Karpas-422 (cell line): ENCODE measurements around the gene IRF8. TPM values are rescaled to one million over a fixed set of nuclear protein-coding genes. Genes with fewer than 3 reads are reported as not detected.

Experiments used
- DNase-seq: peaks from one replicate; pipeline ENCODE4 v3.0.0-alpha.2; 2015
- H2AFZ ChIP-seq: fragments of 200-600 bp; sonication (generic); 2 replicates; pipeline ENCODE4 v1.6.1; 2014; ENCODE audit warnings: antibody characterized with exemption, low read length, mixed read lengths
- H3K27ac ChIP-seq: fragments of 200-600 bp; sonication (generic); 2 replicates; pipeline ENCODE4 v1.5.1; 2014; ENCODE audit warnings: mild to moderate bottlenecking, low read length, moderate library complexity
- H3K27me3 ChIP-seq: fragments of 200-600 bp; sonication (generic); 2 replicates; pipeline ENCODE4 v1.6.1; 2014; ENCODE audit warnings: low read length, mixed read lengths
- H3K36me3 ChIP-seq: fragments of 200-600 bp; sonication (generic); 2 replicates; pipeline ENCODE4 v1.6.1; 2014; ENCODE audit warnings: low read length, mixed read lengths; ENCODE audit not compliant: insufficient read depth
- H3K4me1 ChIP-seq: fragments of 200-600 bp; sonication (generic); 2 replicates; pipeline ENCODE4 v1.6.1; 2014; ENCODE audit warnings: mild to moderate bottlenecking, low read length, mixed read lengths
- H3K4me2 ChIP-seq: fragments of 200-600 bp; sonication (generic); 2 replicates; pipeline ENCODE4 v1.6.1; 2014; ENCODE audit warnings: low read length, low read depth, mild to moderate bottlenecking; ENCODE audit not compliant: poor library complexity, severe bottlenecking
- H3K4me3 ChIP-seq: fragments of 200-600 bp; sonication (generic); 2 replicates; pipeline ENCODE4 v1.5.1; 2014; ENCODE audit warnings: mild to moderate bottlenecking, antibody characterized with exemption, low read length, mixed read lengths
- H3K79me2 ChIP-seq: fragments of 200-600 bp; sonication (generic); 2 replicates; pipeline ENCODE4 v1.6.1; 2014; ENCODE audit warnings: mild to moderate bottlenecking, low read length, mixed read lengths
- H3K9ac ChIP-seq: fragments of 200-600 bp; sonication (generic); 2 replicates; pipeline ENCODE4 v1.6.0; 2014; ENCODE audit warnings: low read length
- H3K9me2 ChIP-seq: fragments of 200-600 bp; sonication (generic), shearing (Covaris generic); replicated peaks from 2 replicates; pipeline ENCODE4 v1.6.0; 2014; ENCODE audit warnings: mild to moderate bottlenecking, low read length, moderate library complexity; ENCODE audit not compliant: insufficient read depth
- H3K9me3 ChIP-seq: fragments of 300-700, 200-600 bp; sonication (generic); 2 replicates; pipeline ENCODE4 v1.6.1; 2014; ENCODE audit warnings: low read length, mixed read lengths
- H4K20me1 ChIP-seq: fragments of 200-600 bp; sonication (generic); 2 replicates; pipeline ENCODE4 v1.6.1; 2014; ENCODE audit warnings: mild to moderate bottlenecking, antibody characterized with exemption, low read length, low read depth; ENCODE audit not compliant: insufficient read depth
- total RNA-seq: library from RNA; depleted of rRNA; stranded (reverse); fragments of >200 nt; shearing (Covaris generic); gene quantifications from 2 replicates; pipeline ENCODE4 v1.2.3, GENCODE V29; 2014; ENCODE audit warnings: low replicate concordance

IRF8 gene
- total RNA-seq, 1 experiment from 2014 or later, result 285 TPM

DNA sequence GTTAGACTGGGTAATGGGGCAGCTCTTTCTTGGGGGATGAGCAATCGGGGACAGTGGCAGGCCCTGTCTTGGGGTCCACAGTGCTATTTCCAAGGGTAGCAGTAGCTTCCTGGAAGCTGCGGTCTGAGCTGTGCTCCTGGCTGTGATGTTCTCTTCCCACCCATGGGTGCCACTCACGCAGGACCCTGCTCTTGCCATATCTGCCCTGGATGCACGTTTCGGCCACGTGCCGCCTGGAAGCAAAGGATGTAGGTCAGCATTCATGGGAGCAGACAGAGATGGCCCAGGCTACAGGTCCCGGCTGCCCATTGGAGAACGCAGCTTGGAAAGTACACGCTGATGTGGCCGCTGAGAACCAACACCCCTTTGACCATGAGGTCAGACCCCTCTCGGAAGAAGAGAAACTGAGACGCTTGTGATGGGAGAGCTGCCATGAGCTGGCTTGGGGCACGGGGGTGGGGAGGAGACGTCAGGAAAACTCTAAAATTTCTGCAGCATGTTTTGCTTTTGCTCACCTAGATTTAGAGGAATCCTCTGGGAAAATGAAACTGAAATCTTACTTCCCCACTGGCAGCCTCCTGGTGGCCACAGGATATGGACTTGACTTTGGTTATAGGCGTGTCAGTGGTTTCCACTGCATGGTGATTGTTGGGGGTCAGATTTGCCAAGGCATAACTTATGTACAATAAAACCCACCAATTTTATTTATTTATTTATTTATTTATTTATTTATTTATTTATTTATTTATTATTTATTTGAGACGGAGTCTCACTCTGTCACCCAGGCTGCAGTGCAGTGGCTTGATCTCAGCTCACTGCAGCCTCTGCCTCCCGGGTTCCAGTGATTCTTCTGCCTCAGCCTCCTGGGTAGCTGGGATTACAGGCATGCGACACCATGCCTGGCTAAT lies 36.2 kb upstream of the IRF8 start:
- Histone ChIP-seq H3K9ac (no peak overlapping the region), H3K27me3 (no peaks in the 10 kb centered on the region), H3K79me2 (no peaks in the 10 kb centered on the region), H3K36me3 (no peaks in the 10 kb centered on the region), H3K4me1 (peaks cover 14% of the 10 kb centered on the region), H2AFZ (no peak overlapping the region), H3K4me3 (no peak overlapping the region), H3K27ac (no peak overlapping the region), H3K9me3 (no peaks in the 10 kb centered on the region), H3K9me2 (no peaks in the 10 kb centered on the region), H3K4me2 (no peak overlapping the region), H4K20me1 (no peaks in the 10 kb centered on the region)
- DNase-seq, result no peak

DNA sequence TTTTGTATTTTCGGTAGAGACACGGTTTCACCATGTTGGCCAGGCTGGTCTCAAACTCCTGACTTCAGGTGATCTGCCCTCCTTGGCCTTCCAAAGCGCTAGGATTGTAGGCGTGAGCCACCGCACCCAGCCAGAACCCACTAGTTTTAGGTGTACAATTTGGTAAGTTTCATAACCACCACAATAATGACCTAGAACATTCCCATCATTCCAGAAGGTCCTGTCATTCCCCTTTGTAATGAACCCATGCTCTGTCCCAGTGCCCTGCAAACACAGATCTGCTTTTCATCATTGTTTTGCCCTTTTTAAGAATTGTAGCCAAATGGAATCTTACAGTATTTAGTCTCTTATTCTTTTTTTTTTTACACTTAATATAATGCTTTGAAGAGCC lies 35.6 kb upstream of the IRF8 start:
- Histone ChIP-seq H3K9me3 (no peaks in the 10 kb centered on the region), H3K9ac (no peak overlapping the region), H3K79me2 (no peaks in the 10 kb centered on the region), H3K27ac (no peak overlapping the region), H3K4me3 (no peak overlapping the region), H4K20me1 (no peaks in the 10 kb centered on the region), H3K36me3 (no peaks in the 10 kb centered on the region), H3K4me2 (no peak overlapping the region), H3K9me2 (no peaks in the 10 kb centered on the region), H2AFZ (no peak overlapping the region), H3K27me3 (no peaks in the 10 kb centered on the region), H3K4me1 (peaks cover 14% of the 10 kb centered on the region)
- no peak for DNase-seq

DNA sequence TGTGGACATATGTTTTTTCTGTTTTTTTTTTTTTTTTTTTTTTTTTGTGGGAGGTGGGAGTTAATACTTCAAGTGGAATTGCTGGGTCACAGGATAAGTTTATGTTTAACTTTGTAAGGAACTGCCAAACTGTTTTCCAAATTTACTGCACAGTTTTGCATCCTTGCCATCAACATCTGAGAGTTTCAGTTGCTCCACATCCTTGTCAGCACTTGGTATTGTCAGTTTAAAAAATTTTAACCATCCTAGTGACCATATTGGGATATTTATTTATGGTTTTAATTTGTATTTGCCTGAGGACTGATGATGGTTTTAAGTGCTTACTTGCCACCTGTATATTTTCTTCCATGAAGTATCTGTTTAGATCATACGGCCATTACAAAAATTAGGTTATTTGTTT lies 34.0 kb upstream of the IRF8 start:
- no peaks in the 10 kb centered on the region for H3K9me3 ChIP-seq
- no peak overlapping the region for H3K4me2 ChIP-seq
- peaks cover 9% of the 10 kb centered on the region for H3K4me1 ChIP-seq
- no peak for DNase-seq
- H3K79me2 ChIP-seq, result no peaks in the 10 kb centered on the region
- H3K27ac ChIP-seq, result no peak overlapping the region
- no peaks in the 10 kb centered on the region for H3K27me3 ChIP-seq
- no peaks in the 10 kb centered on the region for H3K36me3 ChIP-seq
- H4K20me1 ChIP-seq, result no peaks in the 10 kb centered on the region
- no peak overlapping the region for H2AFZ ChIP-seq
- H3K9me2 ChIP-seq, result no peaks in the 10 kb centered on the region
- H3K4me3 ChIP-seq, result no peak overlapping the region
- H3K9ac ChIP-seq, result no peak overlapping the region

DNA sequence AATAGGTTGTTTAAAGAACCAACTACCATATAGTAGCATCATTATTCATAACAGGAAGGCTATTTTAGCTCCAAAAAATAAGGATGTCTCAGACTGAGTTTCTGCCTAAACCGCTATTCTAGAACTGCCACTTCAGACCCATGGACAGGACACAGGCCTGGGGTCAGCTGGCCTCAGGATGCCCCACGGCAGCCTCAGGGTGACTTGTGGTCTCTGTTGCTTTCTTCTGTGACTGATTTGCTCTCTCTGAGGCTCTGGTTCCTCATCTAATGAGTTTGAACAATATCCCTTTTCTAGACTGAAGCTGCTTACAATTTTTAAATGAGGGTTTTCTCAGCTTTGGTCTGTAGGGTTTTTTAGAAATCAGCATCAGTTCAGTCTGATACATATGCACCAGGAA lies 31.8 kb upstream of the IRF8 start:
- Histone ChIP-seq H2AFZ (no peak overlapping the region), H3K27ac (no peak overlapping the region), H3K9ac (no peak overlapping the region)

DNA sequence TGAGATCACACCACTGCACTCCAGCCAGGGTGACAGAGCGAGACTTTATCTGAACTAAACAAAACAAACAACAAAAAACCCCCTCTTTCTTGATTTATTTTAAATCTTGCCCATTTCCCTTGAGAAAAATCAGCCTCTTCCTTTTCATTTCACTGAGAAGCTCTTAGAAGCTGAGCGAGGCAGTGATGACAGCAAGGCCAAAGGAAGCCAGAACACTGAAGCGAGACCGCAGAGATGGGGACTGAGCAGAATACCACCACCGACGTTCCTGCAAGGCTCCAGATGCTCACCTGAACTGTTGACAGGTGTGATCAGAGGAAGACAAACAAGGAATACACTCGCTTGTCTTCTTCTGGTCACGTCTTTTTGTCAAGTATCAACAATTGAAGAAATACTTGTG lies 30.5 kb upstream of the IRF8 start:
- no peak for DNase-seq
- no peak overlapping the region for H3K27ac ChIP-seq

More for the DNA sequence above, 31.8 kb upstream of the IRF8 start:
- no peaks in the 10 kb centered on the region for H3K9me2 ChIP-seq
- H3K4me3 ChIP-seq, result no peak overlapping the region
- no peaks in the 10 kb centered on the region for H3K4me1 ChIP-seq
- no peaks in the 10 kb centered on the region for H3K79me2 ChIP-seq
- H4K20me1 ChIP-seq, result no peaks in the 10 kb centered on the region
- no peaks in the 10 kb centered on the region for H3K9me3 ChIP-seq
- no peak for DNase-seq
- H3K27me3 ChIP-seq, result no peaks in the 10 kb centered on the region
- H3K4me2 ChIP-seq, result no peak overlapping the region
- H3K36me3 ChIP-seq, result no peaks in the 10 kb centered on the region

DNA sequence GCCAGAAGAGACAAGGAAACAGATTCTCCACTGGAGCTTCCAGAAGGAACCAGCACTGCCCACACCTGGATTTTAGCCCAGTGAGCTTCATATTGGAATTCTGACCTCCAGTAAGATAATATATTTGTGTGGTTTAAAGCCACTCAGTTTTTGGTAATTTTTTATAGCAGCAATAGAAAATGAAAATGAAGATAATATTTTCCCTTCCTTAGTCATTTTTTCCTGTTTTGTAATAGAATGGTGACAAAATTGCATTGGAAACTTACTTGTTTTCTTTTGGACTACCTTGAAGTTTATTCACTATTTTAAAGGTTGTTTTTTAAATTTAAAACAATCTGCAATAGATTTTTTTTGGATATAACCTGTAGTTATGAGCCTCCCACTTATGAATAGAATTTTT lies 29.8 kb upstream of the IRF8 start:
- no peaks in the 10 kb centered on the region for H3K79me2 ChIP-seq
- H3K9me3 ChIP-seq, result no peaks in the 10 kb centered on the region
- H4K20me1 ChIP-seq, result no peaks in the 10 kb centered on the region
- no peaks in the 10 kb centered on the region for H3K9me2 ChIP-seq
- no peak overlapping the region for H3K4me3 ChIP-seq
- H3K9ac ChIP-seq, result no peak overlapping the region
- no peak overlapping the region for H2AFZ ChIP-seq
- DNase-seq, result no peak
- H3K4me1 ChIP-seq, result no peaks in the 10 kb centered on the region
- H3K27me3 ChIP-seq, result no peaks in the 10 kb centered on the region
- no peak overlapping the region for H3K4me2 ChIP-seq
- no peak overlapping the region for H3K27ac ChIP-seq
- no peaks in the 10 kb centered on the region for H3K36me3 ChIP-seq

More for the DNA sequence above, 30.5 kb upstream of the IRF8 start:
- no peak overlapping the region for H2AFZ ChIP-seq
- H3K9me3 ChIP-seq, result no peaks in the 10 kb centered on the region
- no peaks in the 10 kb centered on the region for H3K27me3 ChIP-seq
- no peaks in the 10 kb centered on the region for H3K4me1 ChIP-seq
- no peaks in the 10 kb centered on the region for H3K36me3 ChIP-seq
- no peaks in the 10 kb centered on the region for H3K9me2 ChIP-seq
- H3K4me2 ChIP-seq, result no peak overlapping the region
- no peaks in the 10 kb centered on the region for H3K79me2 ChIP-seq
- no peak overlapping the region for H3K9ac ChIP-seq
- no peak overlapping the region for H3K4me3 ChIP-seq
- no peaks in the 10 kb centered on the region for H4K20me1 ChIP-seq

DNA sequence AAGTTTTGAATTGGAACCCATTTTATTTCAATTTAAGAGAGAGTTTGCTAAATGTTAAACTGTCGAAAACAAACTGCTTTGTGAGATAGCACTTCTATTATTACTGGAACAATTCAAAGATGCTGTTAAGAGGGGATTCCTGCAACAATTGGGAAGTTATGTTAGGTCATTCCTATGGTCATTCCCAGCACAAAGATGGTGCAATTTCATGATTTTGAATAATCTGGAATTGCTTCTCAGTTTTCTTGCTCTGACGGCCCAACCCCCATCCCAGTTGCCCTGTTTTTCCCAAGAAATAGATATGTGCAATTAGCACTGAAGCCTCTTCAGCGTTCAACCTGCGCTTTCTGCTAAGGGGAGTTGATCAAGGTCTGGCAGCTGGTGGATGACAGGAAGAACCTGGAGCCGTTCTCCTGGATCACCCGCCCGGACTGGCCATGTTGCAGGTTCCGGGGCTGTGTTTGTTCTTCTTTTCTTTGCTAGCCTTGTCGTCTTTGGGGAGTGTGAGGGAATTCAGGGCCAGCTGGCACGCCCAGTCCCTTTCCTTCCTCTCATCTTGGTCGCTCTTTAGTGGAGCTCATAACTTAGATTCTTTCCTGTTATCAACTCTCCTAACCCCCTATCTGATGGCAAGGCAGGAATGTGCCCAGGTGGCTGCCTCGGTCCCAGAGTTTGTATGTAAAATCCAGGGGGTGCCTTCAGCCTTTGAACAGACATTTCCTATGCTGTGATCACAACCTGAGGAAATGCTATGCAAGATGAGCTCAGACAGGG lies 29.0 kb upstream of the IRF8 start:
- H2AFZ ChIP-seq, result no peak overlapping the region
- no peaks in the 10 kb centered on the region for H3K27me3 ChIP-seq
- no peaks in the 10 kb centered on the region for H3K36me3 ChIP-seq
- no peak overlapping the region for H3K4me3 ChIP-seq
- no peaks in the 10 kb centered on the region for H3K79me2 ChIP-seq
- no peaks in the 10 kb centered on the region for H3K9me2 ChIP-seq
- no peak overlapping the region for H3K9ac ChIP-seq
- no peaks in the 10 kb centered on the region for H3K4me1 ChIP-seq
- no peaks in the 10 kb centered on the region for H4K20me1 ChIP-seq
- DNase-seq, result no peak
- no peak overlapping the region for H3K4me2 ChIP-seq
- no peaks in the 10 kb centered on the region for H3K9me3 ChIP-seq
- H3K27ac ChIP-seq, result no peak overlapping the region

DNA sequence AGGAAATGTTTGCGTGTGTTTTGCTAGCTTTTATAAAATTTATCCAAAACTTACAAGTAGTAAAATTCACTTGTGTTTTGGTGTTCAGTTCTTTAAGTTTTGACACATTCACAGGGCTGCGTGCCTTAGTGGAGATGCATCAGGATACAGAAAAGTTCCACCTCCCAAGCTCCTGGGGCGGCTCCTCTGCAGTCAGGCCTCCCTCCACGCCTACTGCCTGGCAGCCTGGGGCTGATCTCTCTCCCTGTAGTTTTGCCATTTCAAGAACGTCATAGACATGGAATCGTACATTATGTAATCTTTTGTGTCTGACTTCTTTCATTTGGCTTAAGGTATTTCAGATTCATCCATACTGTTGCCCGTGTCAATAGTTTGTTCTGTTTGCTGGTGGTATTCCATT lies 27.2 kb upstream of the IRF8 start:
- no peaks in the 10 kb centered on the region for H3K36me3 ChIP-seq
- H4K20me1 ChIP-seq, result no peaks in the 10 kb centered on the region
- no peaks in the 10 kb centered on the region for H3K4me1 ChIP-seq
- H3K27me3 ChIP-seq, result no peaks in the 10 kb centered on the region
- H3K9ac ChIP-seq, result no peak overlapping the region
- H3K4me2 ChIP-seq, result no peak overlapping the region
- no peak overlapping the region for H3K27ac ChIP-seq
- H3K9me2 ChIP-seq, result no peaks in the 10 kb centered on the region
- no peaks in the 10 kb centered on the region for H3K9me3 ChIP-seq
- H3K79me2 ChIP-seq, result no peaks in the 10 kb centered on the region
- DNase-seq, result no peak
- H3K4me3 ChIP-seq, result no peak overlapping the region
- H2AFZ ChIP-seq, result no peak overlapping the region
